Neural crest cell (in vitro differentiated cells): Measurements from ENCODE around the gene SVOP. TPM values are rescaled to one million over a fixed set of nuclear protein-coding genes. Genes with fewer than 3 reads are reported as not detected.

ENCODE experiments used
- DNase-seq: peaks from one replicate; pipeline ENCODE4 v3.0.0; 2021; ENCODE audit warnings: low read depth, mixed read lengths, low spot score
- H3K27ac Mint-ChIP-seq: one replicate; pipeline ENCODE4 v1.8.0; 2021; ENCODE audit warnings: mild to moderate bottlenecking, mixed read lengths; ENCODE audit not compliant: unreplicated experiment
- H3K27me3 Mint-ChIP-seq: 2 replicates; pipeline ENCODE4 v1.8.0; 2021; ENCODE audit warnings: low read depth, mild to moderate bottlenecking, mixed read lengths
- H3K36me3 Mint-ChIP-seq: 2 replicates; pipeline ENCODE4 v1.8.0; 2021; ENCODE audit warnings: low read depth, mild to moderate bottlenecking, mixed read lengths
- H3K4me1 Mint-ChIP-seq: 2 replicates; pipeline ENCODE4 v1.8.0; 2021; ENCODE audit warnings: mixed read lengths
- H3K4me3 Mint-ChIP-seq: one replicate; pipeline ENCODE4 v1.8.0; 2021; ENCODE audit warnings: mild to moderate bottlenecking, mixed read lengths
- H3K9me3 Mint-ChIP-seq: 2 replicates; pipeline ENCODE4 v1.8.0; 2021; ENCODE audit warnings: mixed read lengths
- CTCF ChIP-seq: fragments of 200-600 bp; sonication (generic); conservative IDR thresholded peaks from 2 replicates; pipeline ENCODE4 v1.5.0; 2021; ENCODE audit warnings: antibody characterized with exemption, mild to moderate bottlenecking
- total RNA-seq: library from RNA; stranded (reverse); gene quantifications from 2 replicates; pipeline ENCODE4 v1.2.1, GENCODE V29; 2021

Gene SVOP
- total RNA-seq, 1 donor from 2014 or later, result 1.9 TPM

GRCh38 chr12:108915632-108916133 lies 105.2 kb downstream of the SVOP start:
- H3K36me3 Mint-ChIP-seq, result no peaks in the 10 kb centered on the region
- no peak for TF ChIP-seq CTCF
- H3K27ac Mint-ChIP-seq, result no peak overlapping the region

GRCh38 chr12:108914121-108914531 lies 106.7 kb downstream of the SVOP start:
- TF ChIP-seq CTCF, result no peak
- no peaks in the 10 kb centered on the region for H3K4me1 Mint-ChIP-seq
- no peaks in the 10 kb centered on the region for H3K27me3 Mint-ChIP-seq
- H3K4me3 Mint-ChIP-seq, result no peak overlapping the region
- no peak for DNase-seq
- H3K27ac Mint-ChIP-seq, result no peak overlapping the region
- H3K9me3 Mint-ChIP-seq, result no peaks in the 10 kb centered on the region
- H3K36me3 Mint-ChIP-seq, result no peaks in the 10 kb centered on the region

More at GRCh38 chr12:108915632-108916133, 105.2 kb downstream of the SVOP start:
- Mint-ChIP-seq H3K4me3 (no peak overlapping the region), H3K9me3 (no peaks in the 10 kb centered on the region), H3K4me1 (no peaks in the 10 kb centered on the region), H3K27me3 (peaks cover 5% of the 10 kb centered on the region)
- no peak for DNase-seq

DNA sequence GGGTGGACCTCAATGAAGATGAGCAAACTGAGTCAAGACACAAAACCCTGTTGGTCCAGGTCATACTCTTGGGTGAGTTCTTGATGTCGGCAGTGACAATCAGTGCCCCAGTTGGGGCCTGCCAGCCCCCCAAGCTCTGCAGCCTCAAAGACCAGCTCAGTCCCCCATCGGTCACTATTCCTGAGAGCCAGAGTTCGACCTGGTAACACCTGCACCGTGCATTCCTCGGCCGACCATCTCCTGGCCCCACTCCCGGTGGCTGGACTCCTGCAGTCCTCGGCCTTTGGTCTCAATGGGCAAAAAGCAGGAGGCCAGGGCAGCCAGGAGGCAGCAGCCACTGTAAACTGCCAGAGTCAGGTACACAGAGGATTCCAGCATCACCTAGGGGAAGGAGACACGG lies 108.5 kb downstream of the SVOP start:
- H3K27ac Mint-ChIP-seq, result no peak overlapping the region
- H3K4me3 Mint-ChIP-seq, result no peak overlapping the region
- no peak for DNase-seq
- no peak for TF ChIP-seq CTCF
- peaks cover 3% of the 10 kb centered on the region for H3K27me3 Mint-ChIP-seq
- H3K9me3 Mint-ChIP-seq, result no peaks in the 10 kb centered on the region
- no peaks in the 10 kb centered on the region for H3K4me1 Mint-ChIP-seq
- no peaks in the 10 kb centered on the region for H3K36me3 Mint-ChIP-seq

DNA sequence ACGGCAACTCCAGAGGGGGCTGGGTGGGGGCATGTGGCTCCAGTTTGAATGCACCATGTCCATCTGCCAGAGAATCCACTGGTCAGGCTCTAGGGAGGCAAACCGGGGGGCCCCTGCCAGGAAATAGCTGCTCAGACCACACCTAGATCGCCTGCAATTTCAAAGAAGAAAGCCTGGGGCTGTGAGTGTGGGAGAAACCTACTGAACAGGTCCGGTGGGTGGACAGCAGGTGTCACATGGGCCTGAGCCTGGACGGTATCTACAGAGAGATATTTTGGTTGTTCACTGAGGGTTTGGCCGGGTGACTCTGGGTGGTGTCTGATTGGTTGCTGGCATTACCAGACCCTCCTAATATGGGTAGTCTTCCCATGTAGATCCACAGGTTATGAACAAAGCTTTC lies 109.0 kb downstream of the SVOP start:
- no peaks in the 10 kb centered on the region for H3K36me3 Mint-ChIP-seq
- H3K27me3 Mint-ChIP-seq, result peaks cover 4% of the 10 kb centered on the region

DNA sequence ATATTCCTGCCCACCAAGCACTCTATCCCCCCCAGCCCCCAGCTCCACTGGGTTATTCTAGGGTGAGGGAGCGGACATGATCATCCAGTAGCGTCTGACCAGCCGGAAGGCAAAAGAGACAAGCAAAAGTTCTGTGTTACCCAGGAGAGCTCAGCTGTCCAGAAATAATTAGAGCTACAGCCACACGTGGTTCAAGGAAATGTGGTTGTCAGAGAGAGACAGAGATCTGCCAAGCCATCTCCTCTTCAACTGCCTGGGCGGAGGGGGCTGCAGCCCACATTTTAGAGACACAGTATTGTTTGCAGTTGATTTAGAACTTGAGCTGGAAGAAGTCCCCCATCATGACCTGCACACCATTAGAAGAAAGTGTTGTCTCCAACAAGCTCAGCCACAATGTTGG lies 110.5 kb downstream of the SVOP start:
- H3K4me1 Mint-ChIP-seq, result no peaks in the 10 kb centered on the region
- no peaks in the 10 kb centered on the region for H3K36me3 Mint-ChIP-seq
- no peak overlapping the region for H3K4me3 Mint-ChIP-seq
- no peak for DNase-seq
- no peak overlapping the region for H3K27ac Mint-ChIP-seq
- peaks cover 8% of the 10 kb centered on the region for H3K27me3 Mint-ChIP-seq
- H3K9me3 Mint-ChIP-seq, result no peaks in the 10 kb centered on the region
- TF ChIP-seq CTCF, result no peak

More for the DNA sequence above, 109.0 kb downstream of the SVOP start:
- no peak overlapping the region for H3K27ac Mint-ChIP-seq
- H3K4me1 Mint-ChIP-seq, result no peaks in the 10 kb centered on the region
- DNase-seq, result no peak
- no peak for TF ChIP-seq CTCF
- no peak overlapping the region for H3K4me3 Mint-ChIP-seq
- H3K9me3 Mint-ChIP-seq, result no peaks in the 10 kb centered on the region
